GM18507 (cell line): ENCODE measurements around the gene HOXC13.
A peak's percentile ranks its signal among the peaks of the same experiment; 100 is the strongest.

Experiments used
- DNase-seq: peaks from one replicate; pipeline ENCODE4 v3.0.0; 2011; ENCODE audit warnings: low read depth; ENCODE audit not compliant: insufficient read length; ENCODE audit errors: extremely low spot score
- FAIRE-seq: peaks from 2 replicates; lab custom pipeline; 2011; peaks lifted over from hg19 to GRCh38; lab: Jason Lieb, UNC

HOXC13 gene

DNA sequence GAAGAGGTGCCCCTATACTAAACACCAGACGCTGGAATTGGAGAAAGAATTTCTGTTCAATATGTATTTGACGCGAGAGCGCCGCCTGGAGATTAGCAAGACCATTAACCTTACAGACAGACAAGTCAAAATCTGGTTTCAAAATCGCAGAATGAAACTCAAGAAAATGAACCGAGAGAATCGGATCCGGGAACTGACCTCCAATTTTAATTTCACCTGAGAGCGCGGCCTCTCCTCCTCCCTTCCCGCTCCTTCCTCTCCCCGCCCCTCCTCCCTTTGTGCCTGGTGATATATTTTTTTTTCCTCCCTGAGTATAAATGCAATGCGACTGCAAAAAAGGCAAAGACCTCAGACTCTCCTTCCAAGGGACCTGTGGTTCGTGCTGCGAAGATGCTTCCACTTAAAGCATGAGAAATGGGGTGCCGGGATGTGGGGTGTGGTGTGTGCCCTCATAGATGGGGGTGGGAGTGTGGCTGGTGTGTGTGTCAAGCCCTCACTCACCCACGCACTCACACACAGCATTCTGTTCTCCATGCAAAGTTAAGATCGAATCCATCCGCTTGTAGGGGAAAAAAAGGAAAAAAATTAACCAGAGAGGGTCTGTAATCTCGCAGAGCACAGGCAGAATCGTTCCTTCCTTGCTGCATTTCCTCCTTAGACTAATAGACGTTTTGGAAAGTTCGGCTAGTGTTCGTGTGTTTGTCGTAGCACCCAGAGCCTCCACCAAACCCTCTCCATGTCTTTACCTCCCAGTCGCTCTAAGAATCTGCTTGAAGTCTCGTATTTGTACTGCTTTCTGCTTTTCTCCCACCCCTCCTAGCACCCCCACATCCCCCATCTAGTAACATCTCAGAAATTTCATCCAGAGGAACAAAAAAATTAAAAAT is 50.8 kb downstream of the HOXC13 start:
- FAIRE-seq (peak; percentile 85), DNase-seq (peak; percentile 29)

DNA sequence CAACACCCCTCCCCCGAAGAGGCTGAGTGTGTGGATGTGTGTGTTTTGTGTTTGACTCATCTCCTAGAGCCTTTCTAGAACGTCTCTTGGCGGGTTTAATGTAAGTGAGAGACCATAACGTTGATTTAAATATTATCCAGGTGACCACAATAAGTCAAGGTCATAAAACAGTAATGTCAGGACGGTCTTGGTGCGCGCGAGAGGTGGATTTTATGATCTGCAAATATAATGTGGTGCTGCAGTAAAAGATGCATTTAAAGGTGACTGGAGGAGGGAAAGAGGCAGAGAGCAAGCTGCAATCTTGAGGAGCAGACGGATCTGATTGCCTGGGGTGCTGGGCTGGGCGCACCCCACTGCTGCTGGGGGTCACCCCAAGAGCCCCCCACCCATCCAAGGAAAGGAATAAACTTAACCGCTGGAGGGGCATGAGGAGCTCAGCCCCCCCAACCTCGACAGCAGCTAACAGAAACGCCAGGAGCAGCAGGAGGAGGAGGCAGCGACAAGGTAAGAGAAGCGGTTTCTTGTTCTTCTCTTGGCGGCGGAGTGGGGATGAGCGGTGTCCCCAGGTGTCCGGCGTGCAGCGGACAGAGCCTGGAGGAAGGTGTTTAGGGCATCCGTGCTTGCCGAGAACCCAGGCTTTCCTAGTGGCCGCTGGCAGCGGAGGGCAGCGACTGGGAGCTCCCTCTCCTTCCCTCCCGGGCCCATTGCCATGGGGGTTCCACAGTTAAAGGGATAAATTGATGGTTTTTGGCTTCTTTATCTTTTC is 51.9 kb downstream of the HOXC13 start:
- FAIRE-seq (no peak), DNase-seq (no peak)

DNA sequence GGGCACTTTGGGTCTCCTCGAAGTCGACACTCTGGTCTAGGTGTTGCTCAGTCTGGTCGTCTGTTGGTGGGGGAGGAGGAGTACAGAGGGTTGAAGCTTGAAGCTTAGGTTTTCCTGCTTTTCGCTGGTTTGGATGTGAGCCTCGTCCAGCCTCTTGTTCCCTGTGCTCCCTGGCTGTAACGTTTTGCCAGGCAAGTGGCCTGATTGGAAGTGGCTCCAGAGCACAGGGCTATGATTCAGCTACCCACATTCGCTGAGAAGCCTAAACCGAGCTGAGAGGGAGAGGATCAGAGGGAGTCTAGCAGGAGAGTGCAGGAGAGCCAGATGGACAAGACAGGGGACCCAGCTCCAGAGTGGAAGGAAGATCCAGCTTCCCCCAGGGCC is 52.4 kb downstream of the HOXC13 start:
- no peak for FAIRE-seq
- no peak for DNase-seq

DNA sequence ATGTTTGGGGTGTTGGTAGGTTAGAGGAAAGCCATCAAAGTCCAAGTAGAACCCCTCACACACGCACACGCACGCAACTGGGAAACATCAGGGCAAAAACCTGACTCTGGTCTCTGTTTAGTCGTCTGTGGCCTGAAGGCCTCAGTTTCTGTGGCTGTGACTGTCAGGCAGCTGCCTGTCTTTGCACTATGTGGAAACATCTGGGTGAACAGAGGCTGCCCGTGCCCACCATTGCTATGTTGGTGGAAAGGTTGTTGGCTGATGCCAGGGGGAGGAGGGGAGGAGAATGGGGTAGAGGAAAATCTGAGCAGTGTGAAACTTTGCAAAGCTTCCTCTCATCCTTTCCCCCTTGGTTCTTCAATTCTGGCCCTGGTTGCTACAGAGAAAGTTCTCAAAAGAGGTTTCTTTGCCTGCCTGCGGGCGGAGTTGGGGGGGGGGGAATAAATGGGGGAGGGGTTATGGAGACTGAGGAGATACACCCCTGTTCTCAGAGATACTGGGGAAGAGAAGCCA is 53.8 kb downstream of the HOXC13 start:
- FAIRE-seq: no peak
- no peak for DNase-seq

DNA sequence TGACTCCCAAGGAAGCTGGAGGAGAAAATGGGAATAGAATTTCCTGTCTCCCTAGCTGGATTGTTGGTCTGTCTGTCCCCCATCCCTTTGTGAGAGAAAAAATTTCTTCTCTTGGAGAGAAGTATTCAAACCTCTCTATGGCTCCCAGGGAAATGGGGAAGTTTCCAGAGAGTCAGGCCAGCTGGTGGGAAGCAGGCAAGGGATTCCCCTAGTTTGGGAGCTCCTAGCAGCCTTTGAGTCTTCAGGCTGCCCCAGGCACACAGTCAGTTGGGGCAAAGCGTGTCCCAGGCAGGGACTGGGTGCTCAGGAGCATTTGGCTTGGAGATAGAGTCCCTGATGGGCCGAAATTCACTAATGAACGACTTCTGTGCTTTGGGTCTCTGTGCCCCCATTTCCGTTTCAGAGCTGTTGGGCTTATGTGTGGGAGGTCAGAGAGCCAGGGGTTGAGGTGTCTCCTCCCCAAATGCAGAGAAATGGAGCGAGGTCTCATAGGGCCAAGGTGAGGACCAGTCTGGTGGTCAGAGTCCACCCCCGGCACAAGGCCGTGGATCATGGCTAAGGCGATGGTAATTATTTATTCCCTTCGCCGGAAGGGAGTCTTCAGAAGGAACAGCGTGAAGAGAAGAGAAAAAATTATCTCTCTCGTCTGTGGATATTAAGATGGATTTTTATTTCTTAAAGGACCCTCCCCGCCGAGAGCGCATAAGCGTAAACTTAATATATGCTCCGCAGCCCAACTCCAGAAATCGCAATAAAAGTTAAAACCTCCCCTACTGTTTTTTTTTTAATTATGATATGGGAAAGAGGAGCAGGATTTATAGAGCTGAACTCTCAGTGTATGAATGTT is 54.8 kb downstream of the HOXC13 start:
- FAIRE-seq (no peak), DNase-seq (no peak)

DNA sequence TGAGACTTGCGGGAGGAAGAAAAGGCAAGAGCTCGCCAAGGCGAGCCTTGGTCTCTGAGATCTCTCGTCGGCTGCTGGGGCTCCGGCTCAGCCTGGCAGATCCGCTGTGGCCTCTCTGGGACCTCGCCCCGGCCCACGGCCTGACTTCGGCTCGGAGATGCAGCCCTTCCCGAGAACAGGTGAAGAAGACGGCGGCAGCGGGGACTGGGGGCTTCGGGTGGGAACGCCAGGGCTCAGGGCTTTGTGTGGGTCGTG is 55.3 kb downstream of the HOXC13 start:
- DNase-seq: no peak
- no peak for FAIRE-seq

DNA sequence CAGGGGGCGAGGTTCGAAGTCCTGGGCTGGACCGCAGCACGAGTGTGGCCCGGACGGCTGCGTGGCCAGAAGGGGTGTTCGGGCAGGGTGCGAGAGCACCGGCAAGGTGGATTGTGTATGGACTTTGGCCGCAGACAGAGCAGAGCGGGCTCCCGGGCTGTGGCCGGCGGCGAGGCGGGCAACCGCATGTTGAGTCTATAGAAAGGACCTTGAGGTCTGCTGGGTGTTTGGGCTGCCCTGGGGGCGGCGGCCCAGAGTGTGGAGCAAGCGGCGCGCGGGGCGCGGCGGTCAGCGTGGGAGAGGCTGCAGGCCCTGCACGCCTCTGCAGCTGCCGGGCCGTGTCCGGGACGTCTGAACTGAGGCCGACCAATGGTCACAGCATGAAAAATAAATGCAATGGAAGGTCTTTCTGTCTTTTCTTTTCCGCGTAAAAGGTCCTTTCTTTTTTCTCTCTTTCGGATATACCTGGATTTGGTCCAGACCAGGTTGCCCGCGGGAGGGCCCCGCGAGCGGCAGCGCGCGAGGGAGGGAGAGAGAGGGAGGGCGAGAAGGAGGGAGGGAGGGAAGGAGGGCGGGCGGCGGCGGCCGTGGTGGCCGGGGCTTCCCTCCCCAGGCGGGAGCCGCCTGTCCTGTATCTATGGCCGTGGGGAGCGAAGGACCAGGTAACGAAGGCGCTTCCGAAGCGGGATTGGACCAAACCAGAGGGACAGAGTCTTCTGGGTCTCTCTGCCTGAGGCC is 55.8 kb downstream of the HOXC13 start:
- no peak for DNase-seq

DNA sequence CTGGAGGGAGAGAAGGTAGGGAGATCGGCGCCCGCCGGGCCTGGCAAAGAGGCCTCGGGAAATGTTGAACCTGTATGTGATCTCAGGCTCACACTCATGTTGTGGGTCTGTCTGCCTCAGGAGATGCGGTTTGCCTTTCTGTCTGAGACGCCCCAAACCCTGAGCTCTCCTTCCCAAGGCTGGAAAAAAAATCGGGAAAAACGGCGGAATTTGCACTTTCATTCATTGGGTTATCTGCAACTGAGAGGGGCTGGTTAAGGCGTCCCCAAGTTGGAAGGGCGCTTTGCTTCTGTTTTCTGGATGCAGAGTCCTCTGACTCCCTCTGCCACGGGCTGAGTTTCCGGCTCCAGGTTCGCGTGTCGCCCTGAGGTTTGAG is 56.4 kb downstream of the HOXC13 start:
- no peak for FAIRE-seq
- DNase-seq: no peak

More for the DNA sequence above, 55.8 kb downstream of the HOXC13 start:
- no peak for FAIRE-seq

DNA sequence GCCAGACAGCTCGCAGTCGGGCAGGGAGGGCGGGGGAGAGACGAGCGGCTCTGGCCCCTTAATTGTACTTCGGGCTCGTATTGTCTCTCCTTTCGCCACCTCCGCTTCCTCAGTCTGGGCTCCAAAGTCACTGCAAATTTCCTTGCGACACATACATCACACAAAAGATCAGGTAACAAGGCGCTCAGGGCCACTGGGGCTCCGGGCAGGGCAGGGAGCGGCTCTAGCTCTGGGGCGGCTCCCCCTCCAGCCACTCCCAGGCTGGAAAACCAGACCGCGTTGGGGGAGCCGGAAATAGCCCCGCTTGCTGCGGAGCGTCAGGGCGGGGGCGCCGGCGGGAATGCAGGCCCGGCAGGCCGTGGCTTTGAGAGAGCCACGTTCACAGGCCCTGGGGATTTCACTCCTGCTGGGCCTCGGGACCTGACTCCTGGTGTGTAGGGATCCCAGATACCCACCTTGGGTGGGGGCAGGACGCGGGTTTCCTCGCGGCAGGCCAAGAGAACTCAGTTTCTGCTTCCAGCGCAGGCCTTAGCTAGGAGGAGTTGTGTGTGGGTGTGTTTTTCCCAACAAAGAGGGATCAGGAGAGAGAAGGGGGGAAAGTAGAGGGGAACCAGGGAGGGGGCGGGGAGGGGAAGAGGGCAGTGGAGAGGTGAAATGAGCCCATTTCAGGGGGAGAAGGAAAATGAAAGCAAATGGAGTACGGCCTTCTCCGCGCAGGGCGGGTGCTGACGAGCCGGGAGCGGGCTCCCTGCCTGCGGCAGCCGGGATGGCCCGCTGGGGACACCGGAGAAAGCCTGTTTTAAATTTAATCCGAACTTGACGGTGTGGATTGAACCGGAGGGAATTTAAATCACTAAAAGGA is 57.0 kb downstream of the HOXC13 start:
- FAIRE-seq (no peak), DNase-seq (no peak)
